ENCODE results near the gene PCDHGA12. TPM values are rescaled to one million over a fixed set of nuclear protein-coding genes. Genes with fewer than 3 reads are reported as not detected.

Gene PCDHGA12
- total and polyA plus RNA-seq, 2 experiments from 2014 or later, result 0.68 to 3.5 TPM

- Mint-ChIP-seq H3K36me3 (ENCODE audit: low read depth) (peaks cover 26% of the 10 kb centered on the region), H3K27ac (no peak overlapping the region), H3K4me1 (peaks cover 41% of the 10 kb centered on the region), H3K27me3 (ENCODE audit: insufficient read depth, low read depth, poor library complexity) (peaks cover 30% of the 10 kb centered on the region), H3K9me3 (peaks cover 26% of the 10 kb centered on the region), H3K4me3 (no peak overlapping the region)
- ATAC-seq, result no peak
- Histone ChIP-seq H3K9me2 (ENCODE audit: insufficient read depth) (no peaks in the 10 kb centered on the region), H2AFZ (no peak overlapping the region), H3K4me3 (no peak overlapping the region), H3K4me2 (no peak overlapping the region), H3K27ac (ENCODE audit: low read depth) (no peak overlapping the region), H3K27me3 (ENCODE audit: insufficient read depth) (peaks cover 32% of the 10 kb centered on the region), H3K79me2 (replicated peaks; ENCODE audit: insufficient read depth) (peaks cover 4% of the 10 kb centered on the region), H4K20me1 (replicated peaks; ENCODE audit: insufficient read depth) (peaks cover 19% of the 10 kb centered on the region), H3K4me1 (ENCODE audit: insufficient read depth) (peaks cover 20% of the 10 kb centered on the region), H3K36me3 (ENCODE audit: insufficient read depth) (no peaks in the 10 kb centered on the region), H3F3A (replicated peaks; ENCODE audit: low read depth) (0 out of 2 replicates have a peak, but pooled peaks cover 4% of the 10 kb centered on the region)
- no peak for DNase-seq (ENCODE audit: low spot score)
- TF ChIP-seq STAT1 (IDR thresholded peaks at IDR 0.05; ENCODE audit: unreplicated experiment) (no peak), EZH2phosphoT487 (IDR thresholded peaks at IDR 0.05; ENCODE audit: unreplicated experiment) (no peak), ZNF331 (CRISPR knock-in tag; IDR thresholded peaks at IDR 0.05; ENCODE audit: low read depth) (no peak), POLR2AphosphoS5 (IDR thresholded peaks at IDR 0.05; ENCODE audit: low read depth) (no peak), NANOG (IDR thresholded peaks at IDR 0.05; ENCODE audit: borderline replicate concordance) (no peak), REST (IDR thresholded peaks at IDR 0.05; ENCODE audit: unreplicated experiment) (no peak), JUNB (IDR thresholded peaks at IDR 0.05; ENCODE audit: unreplicated experiment) (no peak), ZNF114 (CRISPR knock-in tag; IDR thresholded peaks at IDR 0.05) (no peak), EZH2 (IDR thresholded peaks at IDR 0.05; ENCODE audit: low read depth, unreplicated experiment) (no peak), CREB1 (CRISPR knock-in tag; IDR thresholded peaks at IDR 0.05; ENCODE audit: low read depth) (no peak)
- TF ChIP-seq, protein P1, sequence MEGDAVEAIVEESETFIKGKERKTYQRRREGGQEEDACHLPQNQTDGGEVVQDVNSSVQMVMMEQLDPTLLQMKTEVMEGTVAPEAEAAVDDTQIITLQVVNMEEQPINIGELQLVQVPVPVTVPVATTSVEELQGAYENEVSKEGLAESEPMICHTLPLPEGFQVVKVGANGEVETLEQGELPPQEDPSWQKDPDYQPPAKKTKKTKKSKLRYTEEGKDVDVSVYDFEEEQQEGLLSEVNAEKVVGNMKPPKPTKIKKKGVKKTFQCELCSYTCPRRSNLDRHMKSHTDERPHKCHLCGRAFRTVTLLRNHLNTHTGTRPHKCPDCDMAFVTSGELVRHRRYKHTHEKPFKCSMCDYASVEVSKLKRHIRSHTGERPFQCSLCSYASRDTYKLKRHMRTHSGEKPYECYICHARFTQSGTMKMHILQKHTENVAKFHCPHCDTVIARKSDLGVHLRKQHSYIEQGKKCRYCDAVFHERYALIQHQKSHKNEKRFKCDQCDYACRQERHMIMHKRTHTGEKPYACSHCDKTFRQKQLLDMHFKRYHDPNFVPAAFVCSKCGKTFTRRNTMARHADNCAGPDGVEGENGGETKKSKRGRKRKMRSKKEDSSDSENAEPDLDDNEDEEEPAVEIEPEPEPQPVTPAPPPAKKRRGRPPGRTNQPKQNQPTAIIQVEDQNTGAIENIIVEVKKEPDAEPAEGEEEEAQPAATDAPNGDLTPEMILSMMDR (conservative IDR thresholded peaks at IDR 0.05; ENCODE audit: low read depth in 2 of 2), result no peak
- TF ChIP-seq, protein P2, sequence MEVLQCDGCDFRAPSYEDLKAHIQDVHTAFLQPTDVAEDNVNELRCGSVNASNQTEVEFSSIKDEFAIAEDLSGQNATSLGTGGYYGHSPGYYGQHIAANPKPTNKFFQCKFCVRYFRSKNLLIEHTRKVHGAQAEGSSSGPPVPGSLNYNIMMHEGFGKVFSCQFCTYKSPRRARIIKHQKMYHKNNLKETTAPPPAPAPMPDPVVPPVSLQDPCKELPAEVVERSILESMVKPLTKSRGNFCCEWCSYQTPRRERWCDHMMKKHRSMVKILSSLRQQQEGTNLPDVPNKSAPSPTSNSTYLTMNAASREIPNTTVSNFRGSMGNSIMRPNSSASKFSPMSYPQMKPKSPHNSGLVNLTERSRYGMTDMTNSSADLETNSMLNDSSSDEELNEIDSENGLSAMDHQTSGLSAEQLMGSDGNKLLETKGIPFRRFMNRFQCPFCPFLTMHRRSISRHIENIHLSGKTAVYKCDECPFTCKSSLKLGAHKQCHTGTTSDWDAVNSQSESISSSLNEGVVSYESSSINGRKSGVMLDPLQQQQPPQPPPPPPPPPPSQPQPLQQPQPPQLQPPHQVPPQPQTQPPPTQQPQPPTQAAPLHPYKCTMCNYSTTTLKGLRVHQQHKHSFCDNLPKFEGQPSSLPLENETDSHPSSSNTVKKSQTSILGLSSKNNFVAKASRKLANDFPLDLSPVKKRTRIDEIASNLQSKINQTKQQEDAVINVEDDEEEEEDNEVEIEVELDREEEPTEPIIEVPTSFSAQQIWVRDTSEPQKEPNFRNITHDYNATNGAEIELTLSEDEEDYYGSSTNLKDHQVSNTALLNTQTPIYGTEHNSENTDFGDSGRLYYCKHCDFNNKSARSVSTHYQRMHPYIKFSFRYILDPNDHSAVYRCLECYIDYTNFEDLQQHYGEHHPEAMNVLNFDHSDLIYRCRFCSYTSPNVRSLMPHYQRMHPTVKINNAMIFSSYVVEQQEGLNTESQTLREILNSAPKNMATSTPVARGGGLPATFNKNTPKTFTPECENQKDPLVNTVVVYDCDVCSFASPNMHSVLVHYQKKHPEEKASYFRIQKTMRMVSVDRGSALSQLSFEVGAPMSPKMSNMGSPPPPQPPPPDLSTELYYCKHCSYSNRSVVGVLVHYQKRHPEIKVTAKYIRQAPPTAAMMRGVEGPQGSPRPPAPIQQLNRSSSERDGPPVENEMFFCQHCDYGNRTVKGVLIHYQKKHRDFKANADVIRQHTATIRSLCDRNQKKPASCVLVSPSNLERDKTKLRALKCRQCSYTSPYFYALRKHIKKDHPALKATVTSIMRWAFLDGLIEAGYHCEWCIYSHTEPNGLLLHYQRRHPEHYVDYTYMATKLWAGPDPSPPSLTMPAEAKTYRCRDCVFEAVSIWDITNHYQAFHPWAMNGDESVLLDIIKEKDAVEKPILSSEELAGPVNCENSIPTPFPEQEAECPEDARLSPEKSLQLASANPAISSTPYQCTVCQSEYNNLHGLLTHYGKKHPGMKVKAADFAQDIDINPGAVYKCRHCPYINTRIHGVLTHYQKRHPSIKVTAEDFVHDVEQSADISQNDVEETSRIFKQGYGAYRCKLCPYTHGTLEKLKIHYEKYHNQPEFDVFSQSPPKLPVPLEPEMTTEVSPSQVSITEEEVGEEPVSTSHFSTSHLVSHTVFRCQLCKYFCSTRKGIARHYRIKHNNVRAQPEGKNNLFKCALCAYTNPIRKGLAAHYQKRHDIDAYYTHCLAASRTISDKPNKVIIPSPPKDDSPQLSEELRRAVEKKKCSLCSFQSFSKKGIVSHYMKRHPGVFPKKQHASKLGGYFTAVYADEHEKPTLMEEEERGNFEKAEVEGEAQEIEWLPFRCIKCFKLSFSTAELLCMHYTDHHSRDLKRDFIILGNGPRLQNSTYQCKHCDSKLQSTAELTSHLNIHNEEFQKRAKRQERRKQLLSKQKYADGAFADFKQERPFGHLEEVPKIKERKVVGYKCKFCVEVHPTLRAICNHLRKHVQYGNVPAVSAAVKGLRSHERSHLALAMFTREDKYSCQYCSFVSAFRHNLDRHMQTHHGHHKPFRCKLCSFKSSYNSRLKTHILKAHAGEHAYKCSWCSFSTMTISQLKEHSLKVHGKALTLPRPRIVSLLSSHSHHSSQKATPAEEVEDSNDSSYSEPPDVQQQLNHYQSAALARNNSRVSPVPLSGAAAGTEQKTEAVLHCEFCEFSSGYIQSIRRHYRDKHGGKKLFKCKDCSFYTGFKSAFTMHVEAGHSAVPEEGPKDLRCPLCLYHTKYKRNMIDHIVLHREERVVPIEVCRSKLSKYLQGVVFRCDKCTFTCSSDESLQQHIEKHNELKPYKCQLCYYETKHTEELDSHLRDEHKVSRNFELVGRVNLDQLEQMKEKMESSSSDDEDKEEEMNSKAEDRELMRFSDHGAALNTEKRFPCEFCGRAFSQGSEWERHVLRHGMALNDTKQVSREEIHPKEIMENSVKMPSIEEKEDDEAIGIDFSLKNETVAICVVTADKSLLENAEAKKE (CRISPR knock-in tag; IDR thresholded peaks at IDR 0.05), result no peak
- TF ChIP-seq, protein P3, sequence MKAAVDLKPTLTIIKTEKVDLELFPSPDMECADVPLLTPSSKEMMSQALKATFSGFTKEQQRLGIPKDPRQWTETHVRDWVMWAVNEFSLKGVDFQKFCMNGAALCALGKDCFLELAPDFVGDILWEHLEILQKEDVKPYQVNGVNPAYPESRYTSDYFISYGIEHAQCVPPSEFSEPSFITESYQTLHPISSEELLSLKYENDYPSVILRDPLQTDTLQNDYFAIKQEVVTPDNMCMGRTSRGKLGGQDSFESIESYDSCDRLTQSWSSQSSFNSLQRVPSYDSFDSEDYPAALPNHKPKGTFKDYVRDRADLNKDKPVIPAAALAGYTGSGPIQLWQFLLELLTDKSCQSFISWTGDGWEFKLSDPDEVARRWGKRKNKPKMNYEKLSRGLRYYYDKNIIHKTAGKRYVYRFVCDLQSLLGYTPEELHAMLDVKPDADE (IDR thresholded peaks at IDR 0.05), result no peak
Measured at GRCh38 chr5:141479776-141480175, 49.5 kb downstream of the PCDHGA12 start.

Measured in GM23338 (cell line).